T-cell (primary cell): ENCODE measurements around the gene PDCD7. TPM values are rescaled to one million over a fixed set of nuclear protein-coding genes. Genes with fewer than 3 reads are reported as not detected.

Experiments
- ATAC-seq, 4 experiments: fragments of 200-7000 bp in 3 of 4; fragments of 150-1000 bp in 1 of 4; cut with Tn5 transposase; replicated peaks in 1 of 4; 1 replicate in 3 of 4; 2 replicates in 1 of 4; pipeline ENCODE4 v1.10.0; 2021; ENCODE audit warnings: moderate library complexity in 3 of 4, mild to moderate bottlenecking in 2 of 4, moderate number of reproducible peaks in 1 of 4
- CTCF ChIA-PET, 2 donors: fragments of 300-600 bp; sonication (Branson Sonifier 250); formaldehyde crosslinking; loops; one replicate each; lab custom pipeline; 2022; ENCODE audit warnings: antibody characterized with exemption in 2 of 2; lab: Charles Lee
- POLR2A ChIA-PET, 2 donors: fragments of 300-600 bp; sonication (Branson Sonifier 250); formaldehyde crosslinking; loops; one replicate each; lab custom pipeline; 2022; ENCODE audit warnings: antibody characterized with exemption in 2 of 2; lab: Charles Lee
- DNase-seq, 35 experiments: peaks; one replicate each; pipeline versions ENCODE4 v3.0.0 to v3.0.0-alpha.2; 2013 to 2023
- H3K27ac ChIP-seq: one replicate; pipeline ENCODE4 v1.5.1; 2013; ENCODE audit warnings: low read length
- H3K27me3 ChIP-seq, 2 experiments: replicated peaks in 1 of 2; 1 replicate in 1 of 2; 2 replicates in 1 of 2; pipeline versions ENCODE4 v1.6.1 to v1.7.0; 2013; ENCODE audit warnings: low read length in 1 of 2, mixed read lengths in 1 of 2; ENCODE audit not compliant: control insufficient read depth in 2 of 2, insufficient read depth in 2 of 2; ENCODE audit errors: extremely low read depth in 1 of 2
- H3K36me3 ChIP-seq, 2 donors: 1 replicate in 1 of 2; 2 replicates in 1 of 2; pipeline versions ENCODE4 v1.6.1 to v1.7.0; 2013; ENCODE audit warnings: low read length in 1 of 2; ENCODE audit not compliant: control insufficient read depth in 2 of 2, insufficient read depth in 1 of 2; ENCODE audit errors: extremely low read depth in 1 of 2
- H3K4me1 ChIP-seq, 2 experiments: 1 replicate in 1 of 2; 2 replicates in 1 of 2; pipeline versions ENCODE4 v1.6.1 to v1.7.0; 2013; ENCODE audit warnings: low read length in 2 of 2, mixed read lengths in 1 of 2; ENCODE audit not compliant: insufficient read depth in 2 of 2, control insufficient read depth in 1 of 2; ENCODE audit errors: extremely low read depth in 1 of 2
- H3K4me3 ChIP-seq, 2 donors: 1 replicate in 1 of 2; 2 replicates in 1 of 2; pipeline versions ENCODE4 v1.5.1 to v1.7.0; 2013; ENCODE audit warnings: mild to moderate bottlenecking in 2 of 2, low read length in 1 of 2, moderate library complexity in 1 of 2; ENCODE audit not compliant: control insufficient read depth in 1 of 2; ENCODE audit errors: extremely low read depth in 1 of 2
- H3K9me3 ChIP-seq: 2 replicates; pipeline ENCODE4 v1.7.0; 2013
- H3K27ac Mint-ChIP-seq, 2 donors: one replicate each; pipeline ENCODE4 v1.8.0; 2020 to 2021; ENCODE audit warnings: mild to moderate bottlenecking in 2 of 2, mixed read lengths in 2 of 2
- H3K27me3 Mint-ChIP-seq, 2 donors: one replicate each; pipeline ENCODE4 v1.8.0; 2021 to 2022; ENCODE audit warnings: mixed read lengths in 2 of 2
- H3K36me3 Mint-ChIP-seq: one replicate; pipeline ENCODE4 v1.8.0; 2021; ENCODE audit warnings: mixed read lengths
- H3K4me1 Mint-ChIP-seq, 3 donors: one replicate each; pipeline ENCODE4 v1.8.0; 2020 to 2022; ENCODE audit warnings: mixed read lengths in 3 of 3, mild to moderate bottlenecking in 1 of 3
- H3K4me3 Mint-ChIP-seq, 3 donors: one replicate each; pipeline ENCODE4 v1.8.0; 2020 to 2022; ENCODE audit warnings: mild to moderate bottlenecking in 3 of 3, mixed read lengths in 3 of 3, moderate library complexity in 3 of 3
- H3K9me3 Mint-ChIP-seq, 3 donors: one replicate each; pipeline ENCODE4 v1.8.0; 2020 to 2022; ENCODE audit warnings: mixed read lengths in 3 of 3
- WGBS: methylation state at CpG from one replicate; pipeline ENCODE4 v1.1.5; 2013; ENCODE audit warnings: missing lambda C conversion rate; ENCODE audit not compliant: insufficient coverage; 5-methylcytosine and 5-hydroxymethylcytosine counted together
- total RNA-seq, 35 experiments: library from RNA in 6 of 35; stranded (reverse) in 6 of 35; fragments of 120-200 nt in 1 of 35; gene quantifications; one replicate each; pipeline versions ENCODE4 v1.2.1 to v1.2.4 and lab custom pipeline; 2013 to 2026

PDCD7 gene
- total RNA-seq, 5 donors from 2014 or later (not counting 1 experiment from before 2014, with no cell fraction given): 33.2 to 43.6 (median 36.7) TPM

DNA sequence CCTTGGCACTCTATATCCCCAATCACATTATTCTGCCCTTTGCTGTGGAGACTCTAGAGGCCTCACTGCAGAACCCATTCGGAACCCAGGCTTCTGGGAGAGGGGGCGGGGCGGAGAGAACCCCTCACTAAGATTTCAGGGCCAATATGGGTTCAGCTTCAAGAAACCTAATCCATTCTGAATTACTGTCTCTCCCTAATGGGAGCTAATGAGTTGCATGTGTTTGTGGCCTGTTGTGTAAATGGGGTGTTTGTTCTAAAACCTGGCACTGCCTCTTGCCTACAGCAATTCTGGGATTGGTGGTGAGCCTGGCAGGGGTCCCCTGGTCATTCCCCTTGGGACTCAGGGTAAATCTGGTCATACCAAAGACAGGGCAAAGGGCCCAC lies 65.2 kb downstream of the PDCD7 start:
- peaks cover 33 to 50% of the 10 kb centered on the region in 2 donors for H3K27me3 Mint-ChIP-seq
- H3K27ac Mint-ChIP-seq: no peak overlapping the region
- CTCF ChIA-PET: interaction anchor here in 1 of 2 donors (0.6 kb wide), 1 partner anchor 677 kb away, joined by 3 read pairs; no protein-coding TSS in a partner anchor
- Histone ChIP-seq H3K4me3 (no peak overlapping the region), H3K36me3 (no peaks in the 10 kb centered on the region), H3K4me1 (peaks cover 0 to 9% of the 10 kb centered on the region in 2 experiments), H3K27ac (no peak overlapping the region), H3K9me3 (no peaks in the 10 kb centered on the region), H3K27me3 (peaks cover 5 to 46% of the 10 kb centered on the region in 2 experiments)
- H3K36me3 Mint-ChIP-seq: no peaks in the 10 kb centered on the region
- no peak for DNase-seq
- POLR2A ChIA-PET: no interaction called here
- H3K4me3 Mint-ChIP-seq: peak overlapping the region in 1 of 3 donors; percentile 65
- no peaks in the 10 kb centered on the region for H3K9me3 Mint-ChIP-seq
- peaks cover 8 to 11% (median 10%) of the 10 kb centered on the region in 3 donors for H3K4me1 Mint-ChIP-seq
- ATAC-seq: no peak
- no CpG with 5 or more reads among the region's 3 CpGs for WGBS

DNA sequence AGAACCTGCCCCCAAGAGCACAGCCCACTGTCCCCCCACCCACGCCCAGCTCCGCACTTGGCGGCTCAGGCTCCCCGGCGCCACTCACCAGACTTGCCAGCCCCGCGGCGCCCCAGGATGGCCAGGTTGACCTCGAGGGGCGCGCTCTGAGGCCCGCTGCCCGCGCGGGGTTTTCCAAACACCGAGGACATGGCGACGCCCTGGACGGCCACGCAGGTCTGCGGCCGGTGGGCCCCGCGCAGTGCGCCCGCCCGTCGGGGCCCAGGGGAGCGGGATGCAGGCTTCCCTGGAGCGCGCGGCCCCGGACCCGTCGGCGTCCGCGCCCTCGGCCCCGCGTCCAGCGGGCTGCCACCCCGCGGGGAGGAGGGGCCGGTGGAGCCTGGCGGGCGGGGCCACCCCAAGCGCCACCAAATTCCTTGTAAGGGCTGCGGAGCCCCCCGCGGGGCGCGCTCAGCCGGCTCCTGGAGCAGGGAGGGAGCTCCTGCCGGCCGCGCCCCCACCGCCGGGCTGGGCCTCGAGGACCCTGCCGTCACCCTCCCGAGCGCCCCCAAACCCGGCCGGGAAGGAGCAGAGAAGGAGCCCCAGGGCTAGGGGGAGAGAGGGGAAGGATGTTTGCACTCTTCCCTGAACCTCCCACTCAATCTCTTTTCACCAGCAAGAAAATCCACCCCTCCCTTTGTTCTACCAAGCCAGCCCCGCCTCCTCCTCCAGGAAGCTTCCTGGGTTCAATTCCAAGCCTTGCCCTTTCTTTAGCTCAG lies 65.8 kb downstream of the PDCD7 start, which contains the start of gene RASL12:
RASL12 (minus strand) TSS at position 347 of the 758 bp plus-strand sequence; CDS start at position 191, 156 bp downstream.
- Mint-ChIP-seq H3K27me3 (peaks cover 33 to 53% of the 10 kb centered on the region in 2 donors), H3K27ac (no peak within 1 kb of the TSS), H3K36me3 (no peaks in the 10 kb centered on the region), H3K4me3 (peak within 1 kb of the TSS in 2 of 3 donors; percentile 7 to 65), H3K9me3 (no peaks in the 10 kb centered on the region), H3K4me1 (peaks cover 8 to 11% (median 10%) of the 10 kb centered on the region in 3 donors)
- POLR2A ChIA-PET: no interaction called here
- peaks cover 5 to 49% of the 10 kb centered on the region in 2 experiments for H3K27me3 ChIP-seq
- no peak within 1 kb of the TSS for H3K4me3 ChIP-seq
- H3K27ac ChIP-seq: no peak within 1 kb of the TSS
- H3K36me3 ChIP-seq: no peaks in the 10 kb centered on the region
- 17% methylated on average over 59 of the region's 66 CpGs for WGBS
- DNase-seq (no peak), ATAC-seq (no peak)
- CTCF ChIA-PET: interaction anchor here in 1 of 2 donors (0.6 kb wide), 1 partner anchor 676 kb away, joined by 3 read pairs; no protein-coding TSS in a partner anchor
- H3K4me1 ChIP-seq: peaks cover 0 to 9% of the 10 kb centered on the region in 2 experiments
- no peaks in the 10 kb centered on the region for H3K9me3 ChIP-seq

Other genes with a start within 250 kb of the PDCD7 start
- gene ANKDD1A, start 221.9 kb downstream of the PDCD7 start, total RNA-seq: 10 to 100 TPM in 2 of 5 donors, 1 to 10 TPM in 3; 1.7 to 13.4 (median 7.9) TPM
- 10 to 100 TPM; 40.1 to 58.4 (median 49.0) TPM for gene SPG21, start 143.9 kb downstream of the PDCD7 start, total RNA-seq
- gene MTFMT, start 104.2 kb downstream of the PDCD7 start, total RNA-seq: 10 to 100 TPM; 10.3 to 22.0 (median 19.2) TPM
- gene SLC51B, start 88.4 kb downstream of the PDCD7 start, total RNA-seq: not detected
- gene RASL12, start 65.8 kb downstream of the PDCD7 start, total RNA-seq: under 1 TPM in 2 of 5 donors, not detected in 3; 0.09 to 0.18 TPM
- gene KBTBD13, start 57.1 kb downstream of the PDCD7 start, total RNA-seq: not detected
- 10 to 100 TPM; 12.5 to 15.1 (median 13.2) TPM for gene UBAP1L, start 18.6 kb downstream of the PDCD7 start, total RNA-seq
- 10 to 100 TPM; 32.6 to 54.4 (median 51.1) TPM for gene CLPX, start 51.5 kb upstream of the PDCD7 start, total RNA-seq
- under 1 TPM; 0.16 to 0.67 (median 0.36) TPM for gene CILP, start 77.7 kb upstream of the PDCD7 start, total RNA-seq
- gene PARP16, start 153.1 kb upstream of the PDCD7 start, total RNA-seq: 10 to 100 TPM; 16.2 to 23.3 (median 18.5) TPM
- not detected for gene RNU5A-1, start 162.2 kb upstream of the PDCD7 start, total RNA-seq
- gene RNU5B-1, start 170.9 kb upstream of the PDCD7 start, total RNA-seq: 10 to 100 TPM in 3 of 5 donors, not detected in 2; 27.0 to 34.4 (median 32.6) TPM
- under 1 TPM in 1 of 5 donors, not detected in 4; 0.06 TPM for gene IGDCC3, start 244.2 kb upstream of the PDCD7 start, total RNA-seq